Muscle of leg (tissue), 11 donors: ENCODE measurements around the gene SLC45A3. TPM values are rescaled to one million over a fixed set of nuclear protein-coding genes. Genes with fewer than 3 reads are reported as not detected.

Experiments used
- DNase-seq: peaks from one replicate; pipeline ENCODE4 v3.0.0; 2013
- H3K27ac ChIP-seq: one replicate; pipeline ENCODE4 v1.5.1; 2013; ENCODE audit warnings: mild to moderate bottlenecking, low read length, control low read depth
- H3K27me3 ChIP-seq: one replicate; pipeline ENCODE4 v1.6.1; 2013; ENCODE audit warnings: low read length; ENCODE audit not compliant: control insufficient read depth, insufficient read depth
- H3K36me3 ChIP-seq: one replicate; pipeline ENCODE4 v1.6.1; 2013; ENCODE audit warnings: low read length; ENCODE audit not compliant: control insufficient read depth, insufficient read depth
- H3K4me1 ChIP-seq: one replicate; pipeline ENCODE4 v1.6.1; 2013; ENCODE audit warnings: low read length; ENCODE audit not compliant: control insufficient read depth, insufficient read depth
- H3K4me3 ChIP-seq: one replicate; pipeline ENCODE4 v1.5.1; 2013; ENCODE audit warnings: low read length, control low read depth
- H3K9me3 ChIP-seq: replicated peaks from 2 replicates; pipeline ENCODE4 v1.6.1; 2013; ENCODE audit warnings: low read depth, low read length; ENCODE audit not compliant: control insufficient read depth
- WGBS: methylation state at CpG from one replicate; pipeline ENCODE4 v1.1.5; 2013; ENCODE audit warnings: missing lambda C conversion rate; ENCODE audit not compliant: insufficient coverage; 5-methylcytosine and 5-hydroxymethylcytosine counted together
- polyA plus RNA-seq, 8 donors: library from polyadenylated mRNA; unstranded; fragments of 120-200 nt; gene quantifications; one replicate each; pipeline versions ENCODE4 v1.2.1 to v1.2.3, GENCODE V29; 2013; ENCODE audit warnings: inconsistent platforms in 1 of 8, low replicate concordance in 1 of 8; ENCODE audit not compliant: insufficient read length in 8 of 8, insufficient read depth in 1 of 8
- total RNA-seq: library from RNA; stranded (reverse); fragments of 120-200 nt; gene quantifications from one replicate; pipeline ENCODE4 v1.2.4, GENCODE V29; 2013

The SLC45A3 gene
- total and polyA plus RNA-seq, 9 donors, result 2.0 to 3.8 (median 2.6) TPM

DNA sequence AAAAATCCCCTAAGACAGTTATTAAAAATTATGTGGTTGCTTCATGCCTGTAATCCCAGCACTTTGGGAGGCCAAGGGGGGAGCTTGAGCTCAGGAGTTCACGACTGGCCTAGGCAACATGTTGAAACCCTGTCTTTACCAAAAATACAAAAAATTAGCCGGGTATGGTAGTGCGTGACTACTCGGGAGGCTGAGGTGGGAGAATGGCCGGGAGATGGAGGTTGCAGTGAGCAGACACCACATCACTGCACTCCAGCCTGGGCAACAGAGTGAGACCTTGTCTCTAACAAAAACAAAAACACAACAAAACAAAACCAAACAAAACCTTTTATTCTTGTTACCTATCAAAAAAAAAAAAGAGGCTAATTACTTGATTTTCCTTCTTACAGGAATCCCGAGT lies 50.6 kb downstream of the SLC45A3 start:
- Histone ChIP-seq H3K36me3 (peaks cover 2% of the 10 kb centered on the region), H3K27me3 (no peaks in the 10 kb centered on the region), H3K9me3 (no peaks in the 10 kb centered on the region), H3K4me3 (no peak overlapping the region), H3K27ac (peak overlapping the region; percentile 99), H3K4me1 (peaks cover 5% of the 10 kb centered on the region)
- WGBS, result no CpG with 5 or more reads among the region's 6 CpGs
- no peak for DNase-seq

DNA sequence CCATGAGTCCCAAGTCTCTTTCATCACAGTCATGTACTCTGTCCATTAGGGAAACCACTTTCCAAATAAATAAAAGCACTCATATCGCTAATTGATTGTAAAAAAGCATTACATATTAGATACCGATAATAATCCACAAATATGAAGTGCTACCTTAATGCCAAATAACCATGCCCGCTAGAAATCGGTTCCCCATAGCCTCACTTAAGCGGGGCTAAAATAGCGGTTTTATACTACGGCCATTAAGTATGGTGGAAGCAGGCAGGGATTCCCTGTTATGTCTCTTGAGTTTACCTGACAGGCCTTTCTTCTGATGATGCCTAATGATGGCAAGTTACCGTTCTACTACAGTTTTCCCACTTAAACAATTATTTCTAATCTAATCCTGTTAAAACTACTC lies 52.4 kb downstream of the SLC45A3 start:
- DNase-seq, result no peak
- Histone ChIP-seq H3K36me3 (peaks cover 7% of the 10 kb centered on the region), H3K27me3 (no peaks in the 10 kb centered on the region), H3K27ac (no peak overlapping the region), H3K4me1 (peaks cover 7% of the 10 kb centered on the region), H3K4me3 (no peak overlapping the region), H3K9me3 (no peaks in the 10 kb centered on the region)
- WGBS, result no CpG with 5 or more reads among the region's 8 CpGs

DNA sequence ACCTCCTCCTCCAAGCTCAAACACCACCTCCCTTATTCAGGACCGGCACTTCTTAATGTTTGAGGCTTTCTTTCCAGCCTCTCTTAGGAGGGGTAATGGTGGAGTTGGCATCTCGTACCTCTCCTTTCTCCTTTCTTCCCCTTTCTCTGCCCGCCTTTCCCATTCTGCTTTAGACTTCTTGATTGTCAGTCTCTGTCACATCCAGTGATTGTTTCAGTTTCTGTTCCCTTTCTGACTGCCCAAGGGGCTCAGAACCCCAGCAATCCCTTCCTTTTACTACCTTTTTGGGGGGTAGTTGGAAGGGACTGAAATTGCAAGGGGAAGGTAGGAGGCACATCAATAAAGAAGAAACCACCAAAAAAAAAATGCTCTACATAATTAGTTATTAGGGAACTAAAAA lies 54.1 kb downstream of the SLC45A3 start:
- Histone ChIP-seq H3K27ac (no peak overlapping the region), H3K4me1 (peaks cover 7% of the 10 kb centered on the region)
- WGBS, result no CpG with 5 or more reads among the region's 3 CpGs

DNA sequence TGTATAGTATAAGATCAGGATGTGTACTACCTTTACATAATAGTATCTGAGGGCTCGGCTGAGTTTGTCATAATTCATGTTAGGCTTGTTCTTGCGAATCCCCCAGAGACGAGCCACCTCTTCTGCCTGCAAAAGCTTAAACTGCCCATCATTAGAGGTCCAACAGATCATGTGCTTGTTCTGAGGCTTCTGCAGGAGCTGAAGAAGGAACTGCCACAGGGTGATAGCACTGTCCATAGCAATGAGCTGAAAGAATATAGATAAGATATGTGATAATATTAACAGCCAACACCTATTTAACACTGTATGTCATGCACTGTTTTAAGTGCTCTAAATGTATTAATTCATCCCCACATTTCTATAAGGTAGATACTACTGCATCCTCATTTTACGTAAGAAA lies 56.7 kb downstream of the SLC45A3 start:
- no peaks in the 10 kb centered on the region for H3K27me3 ChIP-seq
- peaks cover 2% of the 10 kb centered on the region for H3K4me1 ChIP-seq
- WGBS, result no CpG with 5 or more reads among the region's 4 CpGs
- H3K4me3 ChIP-seq, result no peak overlapping the region
- no peak overlapping the region for H3K27ac ChIP-seq
- no peak for DNase-seq
- H3K9me3 ChIP-seq, result no peaks in the 10 kb centered on the region
- H3K36me3 ChIP-seq, result peaks cover 28% of the 10 kb centered on the region

More for the DNA sequence above, 54.1 kb downstream of the SLC45A3 start:
- H3K9me3 ChIP-seq, result no peaks in the 10 kb centered on the region
- H3K4me3 ChIP-seq, result no peak overlapping the region
- H3K27me3 ChIP-seq, result no peaks in the 10 kb centered on the region
- peaks cover 18% of the 10 kb centered on the region for H3K36me3 ChIP-seq
- no peak for DNase-seq

DNA sequence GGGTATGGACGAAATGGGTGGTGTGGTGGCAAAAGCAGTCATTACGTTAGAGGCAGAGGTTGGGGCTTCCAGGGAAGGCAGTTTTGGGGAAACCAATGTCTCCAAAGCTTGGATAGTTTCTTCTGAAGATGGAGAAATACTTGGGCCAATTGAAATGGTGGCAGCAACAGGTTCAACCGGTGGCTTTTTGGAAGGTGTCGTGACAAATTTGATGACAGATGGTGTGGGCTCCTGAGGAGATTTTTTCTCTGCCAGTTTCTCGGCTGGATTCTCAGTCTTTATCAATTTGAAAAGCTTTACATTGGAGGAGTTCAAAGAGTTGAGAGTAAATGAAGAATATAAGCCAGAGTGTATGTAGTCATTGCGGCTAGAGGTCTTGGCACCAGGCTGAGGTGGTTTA lies 60.0 kb downstream of the SLC45A3 start:
- H3K36me3 ChIP-seq, result peaks cover 47% of the 10 kb centered on the region
- H3K4me1 ChIP-seq, result peaks cover 2% of the 10 kb centered on the region
- no peak overlapping the region for H3K27ac ChIP-seq
- H3K27me3 ChIP-seq, result no peaks in the 10 kb centered on the region
- 74% methylated on average over 4 of the region's 6 CpGs for WGBS
- no peak for DNase-seq
- no peak overlapping the region for H3K4me3 ChIP-seq
- no peaks in the 10 kb centered on the region for H3K9me3 ChIP-seq

DNA sequence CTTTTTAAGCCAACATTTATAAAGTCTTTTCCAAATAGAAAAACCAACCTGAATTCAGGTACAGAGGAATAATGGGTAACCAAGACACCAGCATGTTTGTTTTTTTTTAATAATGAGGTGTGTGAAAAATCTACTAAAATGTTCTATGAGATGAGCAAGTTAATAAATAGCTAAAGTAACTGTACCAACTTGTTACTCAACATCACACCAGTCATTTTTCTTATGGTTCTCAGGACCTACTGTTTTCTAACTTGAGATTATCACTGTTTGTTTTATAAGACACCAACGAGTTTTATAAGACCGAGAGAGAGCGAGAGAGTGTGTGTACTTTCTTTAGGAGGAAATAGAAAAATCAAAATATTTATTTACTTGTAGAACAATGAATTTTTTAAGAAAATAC lies 60.9 kb downstream of the SLC45A3 start:
- H3K36me3 ChIP-seq, result peaks cover 49% of the 10 kb centered on the region
- WGBS, result no CpG with 5 or more reads among the region's 3 CpGs
- H3K4me3 ChIP-seq, result no peak overlapping the region
- H3K9me3 ChIP-seq, result no peaks in the 10 kb centered on the region
- H3K27me3 ChIP-seq, result no peaks in the 10 kb centered on the region
- DNase-seq, result no peak
- no peak overlapping the region for H3K27ac ChIP-seq
- no peaks in the 10 kb centered on the region for H3K4me1 ChIP-seq

DNA sequence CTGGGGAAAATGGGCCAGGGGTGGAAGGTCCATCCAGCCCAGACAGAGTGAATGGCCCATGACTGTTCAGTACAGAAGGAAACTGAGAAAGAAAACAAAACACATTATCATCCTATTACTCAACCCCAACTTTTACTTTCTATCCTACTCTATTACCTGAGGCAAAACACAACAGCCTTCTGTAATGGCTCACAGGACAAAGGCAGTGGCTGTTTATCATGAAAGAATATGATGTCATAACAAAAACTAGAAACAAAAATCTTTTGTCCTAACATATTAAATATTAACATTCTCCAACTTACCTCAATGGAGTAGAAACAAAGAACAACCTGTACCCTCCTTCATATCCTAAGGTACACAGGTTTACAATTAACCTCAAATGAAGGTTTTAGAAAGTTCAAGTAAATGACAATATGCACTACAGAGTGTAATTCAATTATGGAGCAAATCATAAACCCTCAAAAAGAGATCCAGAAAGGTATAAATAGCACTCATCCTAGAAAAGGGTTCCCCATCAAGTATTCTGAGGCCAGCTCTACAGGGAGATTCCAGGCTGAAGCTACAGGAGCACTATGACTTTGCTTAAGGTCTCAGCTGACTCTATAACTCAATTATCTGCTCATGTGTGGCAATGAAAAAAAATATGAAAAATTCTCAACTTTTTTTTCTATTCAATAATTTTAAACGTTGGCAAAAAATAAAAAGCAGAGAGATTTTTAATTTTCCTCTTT lies 63.6 kb downstream of the SLC45A3 start:
- Histone ChIP-seq H3K36me3 (peaks cover 46% of the 10 kb centered on the region), H3K4me1 (no peaks in the 10 kb centered on the region), H3K27ac (no peak overlapping the region), H3K27me3 (no peaks in the 10 kb centered on the region), H3K4me3 (no peak overlapping the region), H3K9me3 (no peaks in the 10 kb centered on the region)
- no peak for DNase-seq
- WGBS, result no CpG with 5 or more reads among the region's 1 CpG

DNA sequence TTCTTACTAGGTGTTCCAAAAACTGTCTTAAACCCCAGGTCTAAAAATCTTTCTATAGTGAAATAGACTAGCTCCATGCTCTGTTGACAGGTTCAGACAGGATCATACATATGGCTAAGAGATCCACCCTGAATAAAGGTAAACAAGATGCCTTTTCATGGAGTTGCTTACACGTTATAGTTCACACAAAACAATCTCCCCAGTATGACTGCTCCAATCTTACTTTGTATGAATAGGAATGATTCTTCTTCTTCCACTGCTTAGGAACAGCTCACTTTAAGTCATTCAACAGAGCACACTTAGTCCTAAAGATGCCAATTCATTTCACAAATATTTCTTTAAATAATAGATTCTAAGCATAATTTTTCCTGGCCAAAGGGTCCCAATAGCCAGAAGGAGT lies 64.5 kb downstream of the SLC45A3 start:
- Histone ChIP-seq H3K27me3 (no peaks in the 10 kb centered on the region), H3K27ac (no peak overlapping the region), H3K9me3 (no peaks in the 10 kb centered on the region), H3K4me3 (no peak overlapping the region), H3K4me1 (no peaks in the 10 kb centered on the region), H3K36me3 (peaks cover 42% of the 10 kb centered on the region)
- no CpG with 5 or more reads among the region's 1 CpG for WGBS
- DNase-seq, result no peak

DNA sequence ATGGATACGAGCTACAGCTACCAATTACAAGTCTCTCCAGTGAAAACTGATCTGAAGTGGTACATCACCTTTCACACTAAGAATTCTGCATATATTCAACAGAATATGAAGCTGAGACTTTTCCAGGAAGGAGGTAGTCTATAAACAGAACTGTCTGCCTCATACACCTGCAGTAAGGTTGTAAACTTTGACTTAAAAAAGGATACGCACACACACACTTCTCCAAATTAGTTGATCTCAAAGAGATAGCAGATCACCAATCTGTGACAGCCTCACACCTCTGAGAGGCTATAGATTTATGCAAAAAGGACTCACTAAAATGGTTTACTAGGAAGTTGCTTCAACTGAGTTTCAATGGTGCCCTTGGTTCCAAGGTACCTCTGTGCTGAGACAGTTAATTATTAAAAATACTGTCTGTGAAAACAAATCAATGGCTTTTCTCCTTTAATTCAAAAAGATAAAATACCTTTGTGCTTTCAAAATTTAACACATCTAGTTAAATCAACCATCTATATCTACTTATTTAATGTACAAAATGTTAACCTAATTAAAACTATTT lies 66.4 kb downstream of the SLC45A3 start:
- DNase-seq, result no peak
- no CpG with 5 or more reads among the region's 2 CpGs for WGBS
- Histone ChIP-seq H3K27ac (no peak overlapping the region), H3K27me3 (no peaks in the 10 kb centered on the region), H3K36me3 (peaks cover 35% of the 10 kb centered on the region), H3K4me1 (no peaks in the 10 kb centered on the region), H3K9me3 (no peaks in the 10 kb centered on the region), H3K4me3 (no peak overlapping the region)

DNA sequence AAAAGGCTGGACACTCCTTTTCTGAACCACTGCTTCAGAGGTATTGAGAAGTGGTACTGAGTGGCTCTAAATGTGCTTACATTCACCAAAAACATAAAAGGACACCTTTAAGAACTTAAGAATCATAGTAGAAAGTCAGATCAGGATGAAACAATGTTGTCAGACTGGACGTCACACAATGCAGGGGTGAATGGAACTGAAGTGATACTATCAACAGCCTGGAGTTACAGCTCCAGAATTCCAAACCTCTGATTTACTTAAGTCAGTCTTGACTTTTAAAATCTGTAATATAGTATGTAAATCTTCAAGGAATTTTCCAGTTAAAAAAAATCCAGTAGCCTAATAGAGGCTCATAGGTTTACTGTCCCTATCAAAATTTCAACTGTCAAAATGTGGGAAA lies 67.8 kb downstream of the SLC45A3 start:
- peaks cover 28% of the 10 kb centered on the region for H3K36me3 ChIP-seq

More for the DNA sequence above, 67.8 kb downstream of the SLC45A3 start:
- no peaks in the 10 kb centered on the region for H3K9me3 ChIP-seq
- no CpG with 5 or more reads among the region's 1 CpG for WGBS
- no peak for DNase-seq
- H3K4me3 ChIP-seq, result no peak overlapping the region
- no peaks in the 10 kb centered on the region for H3K27me3 ChIP-seq
- no peaks in the 10 kb centered on the region for H3K4me1 ChIP-seq
- no peak overlapping the region for H3K27ac ChIP-seq
